ENCODE results near the gene APLP2. TPM values are rescaled to one million over a fixed set of nuclear protein-coding genes. Genes with fewer than 3 reads are reported as not detected.

The APLP2 gene
- total and polyA plus RNA-seq, 8 donors: 41.1 to 563 (median 147) TPM

DNA sequence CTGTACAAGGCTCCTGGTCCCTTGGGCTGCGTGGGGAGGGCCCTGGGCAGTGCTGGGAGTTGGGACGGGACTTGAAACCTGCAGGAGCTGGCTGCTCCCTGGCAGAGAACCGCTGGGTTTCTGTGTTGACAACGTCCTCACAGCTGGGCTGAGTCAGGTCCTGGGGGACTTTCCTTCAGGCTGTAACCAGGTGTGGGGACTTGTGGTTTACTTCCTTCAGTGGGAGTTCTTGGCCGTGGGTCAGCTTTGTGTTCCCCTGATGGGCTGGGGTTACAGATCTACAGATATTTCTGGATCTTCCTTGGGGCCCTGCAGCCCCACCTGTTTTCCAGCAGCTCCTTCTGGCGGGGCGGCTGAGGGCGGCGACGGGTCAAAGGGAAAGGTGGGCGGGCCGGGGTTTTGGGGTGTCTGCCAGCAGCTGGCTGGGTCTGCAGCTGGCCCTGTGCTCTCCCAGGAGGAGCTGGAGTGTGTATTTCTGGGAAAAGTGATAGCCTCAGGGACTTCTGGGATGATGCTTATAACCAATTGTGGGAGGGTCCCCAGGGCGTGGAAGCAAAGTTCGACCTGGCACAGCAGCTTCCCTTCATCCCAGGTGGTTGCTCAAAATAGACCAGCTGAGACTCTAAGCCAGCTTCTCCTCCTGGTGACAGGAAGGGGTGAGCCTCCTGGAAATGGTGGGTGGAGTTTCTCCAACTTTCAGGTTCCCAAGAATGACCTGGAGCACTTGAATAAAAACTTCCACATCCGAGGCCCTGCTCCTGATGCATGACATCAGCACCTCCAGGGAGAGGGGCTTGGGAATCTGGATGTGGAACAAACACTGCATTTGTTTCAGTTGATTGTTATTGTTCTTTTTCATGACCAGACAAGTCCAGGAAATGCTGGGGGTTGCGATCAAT is 109.0 kb downstream of the APLP2 start:
- intact Hi-C loops (cut with DNase I; ENCODE audit: low total_unique reads): no loop called here
- TF ChIP-seq, protein P1, sequence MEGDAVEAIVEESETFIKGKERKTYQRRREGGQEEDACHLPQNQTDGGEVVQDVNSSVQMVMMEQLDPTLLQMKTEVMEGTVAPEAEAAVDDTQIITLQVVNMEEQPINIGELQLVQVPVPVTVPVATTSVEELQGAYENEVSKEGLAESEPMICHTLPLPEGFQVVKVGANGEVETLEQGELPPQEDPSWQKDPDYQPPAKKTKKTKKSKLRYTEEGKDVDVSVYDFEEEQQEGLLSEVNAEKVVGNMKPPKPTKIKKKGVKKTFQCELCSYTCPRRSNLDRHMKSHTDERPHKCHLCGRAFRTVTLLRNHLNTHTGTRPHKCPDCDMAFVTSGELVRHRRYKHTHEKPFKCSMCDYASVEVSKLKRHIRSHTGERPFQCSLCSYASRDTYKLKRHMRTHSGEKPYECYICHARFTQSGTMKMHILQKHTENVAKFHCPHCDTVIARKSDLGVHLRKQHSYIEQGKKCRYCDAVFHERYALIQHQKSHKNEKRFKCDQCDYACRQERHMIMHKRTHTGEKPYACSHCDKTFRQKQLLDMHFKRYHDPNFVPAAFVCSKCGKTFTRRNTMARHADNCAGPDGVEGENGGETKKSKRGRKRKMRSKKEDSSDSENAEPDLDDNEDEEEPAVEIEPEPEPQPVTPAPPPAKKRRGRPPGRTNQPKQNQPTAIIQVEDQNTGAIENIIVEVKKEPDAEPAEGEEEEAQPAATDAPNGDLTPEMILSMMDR (IDR thresholded peaks at IDR 0.05): no peak
- TF ChIP-seq POLR2AphosphoS5 (IDR thresholded peaks at IDR 0.05) (no peak), EP300 (IDR thresholded peaks at IDR 0.05) (no peak), POLR2A (IDR thresholded peaks at IDR 0.05) (no peak)
- peak in 1 of 2 donors; percentile 63 for DNase-seq
- Histone ChIP-seq H3K4me1 (peaks cover 36 to 56% (median 42%) of the 10 kb centered on the region in 4 donors), H3K27ac (peak overlapping the region in 3 of 5 donors; percentile 7 to 84 (median 75)), H3K4me3 (no peak overlapping the region), H3K9me3 (peaks cover 0 to 12% (median 0%) of the 10 kb centered on the region in 4 donors), H3K36me3 (no peaks in the 10 kb centered on the region), H3K27me3 (no peaks in the 10 kb centered on the region)
- 31 to 41% (median 33%) methylated on average over 14 to 16 of the region's 16 CpGs for WGBS, 5 donors

DNA sequence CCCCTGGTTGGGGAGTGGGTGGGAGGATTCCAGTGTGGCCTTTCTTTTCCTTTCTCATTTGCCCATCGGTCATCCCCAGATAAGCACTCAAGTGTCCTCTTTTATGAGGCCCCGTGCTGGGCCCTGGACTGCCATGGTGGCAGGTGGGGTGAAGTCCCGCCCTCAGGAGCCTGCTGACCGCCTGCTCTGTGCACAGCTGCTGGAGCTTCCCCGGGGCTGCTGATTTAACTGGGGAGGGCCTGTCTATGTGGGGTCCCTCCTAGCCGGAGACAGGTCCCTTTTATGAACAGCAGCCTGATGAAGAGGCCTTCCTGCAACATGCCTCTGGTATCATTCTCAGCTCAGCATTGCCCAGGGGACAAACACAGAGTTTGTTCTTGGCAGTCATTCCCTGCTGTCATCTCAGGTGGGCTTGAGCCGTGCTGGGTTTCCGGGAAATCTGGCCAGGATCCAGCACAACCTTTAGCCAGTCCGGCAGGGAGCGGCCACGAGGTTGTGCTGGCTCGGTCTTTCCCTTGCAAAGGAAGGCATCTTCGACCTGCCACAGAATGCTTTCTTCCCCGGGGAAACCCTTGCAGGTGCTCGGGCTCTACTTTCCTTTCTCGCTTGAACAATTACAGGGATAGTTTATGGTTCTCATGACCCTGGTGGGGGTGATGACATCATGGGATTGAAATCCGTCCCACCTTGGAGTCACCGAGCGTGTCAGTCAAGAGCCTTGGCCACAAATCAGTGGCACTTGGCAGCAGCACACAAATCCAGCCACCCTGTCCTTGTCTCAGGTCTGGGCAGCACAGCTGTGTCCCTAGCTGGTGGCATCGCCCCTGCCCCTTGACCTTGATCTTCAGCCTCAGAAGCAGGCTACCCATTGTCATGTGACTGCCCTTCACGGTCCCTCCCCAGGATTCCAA is 110.0 kb downstream of the APLP2 start:
- peaks cover 0 to 8% (median 0%) of the 10 kb centered on the region in 4 donors for H3K9me3 ChIP-seq
- intact Hi-C loops (cut with DNase I; ENCODE audit: low total_unique reads): no loop called here
- H3K27me3 ChIP-seq: no peaks in the 10 kb centered on the region
- DNase-seq: no peak
- no peak for TF ChIP-seq EP300 (IDR thresholded peaks at IDR 0.05)
- TF ChIP-seq POLR2A (IDR thresholded peaks at IDR 0.05): no peak
- TF ChIP-seq POLR2AphosphoS5 (IDR thresholded peaks at IDR 0.05): no peak
- TF ChIP-seq, protein P1 (IDR thresholded peaks at IDR 0.05): no peak
- H3K4me3 ChIP-seq: no peak overlapping the region
- 57 to 69% (median 61%) methylated on average over 21 of the region's 21 CpGs for WGBS, 5 donors
- H3K36me3 ChIP-seq: no peaks in the 10 kb centered on the region
- peaks cover 36 to 56% (median 42%) of the 10 kb centered on the region in 4 donors for H3K4me1 ChIP-seq
- H3K27ac ChIP-seq: peak overlapping the region; percentile 48 to 84 (median 71)

DNA sequence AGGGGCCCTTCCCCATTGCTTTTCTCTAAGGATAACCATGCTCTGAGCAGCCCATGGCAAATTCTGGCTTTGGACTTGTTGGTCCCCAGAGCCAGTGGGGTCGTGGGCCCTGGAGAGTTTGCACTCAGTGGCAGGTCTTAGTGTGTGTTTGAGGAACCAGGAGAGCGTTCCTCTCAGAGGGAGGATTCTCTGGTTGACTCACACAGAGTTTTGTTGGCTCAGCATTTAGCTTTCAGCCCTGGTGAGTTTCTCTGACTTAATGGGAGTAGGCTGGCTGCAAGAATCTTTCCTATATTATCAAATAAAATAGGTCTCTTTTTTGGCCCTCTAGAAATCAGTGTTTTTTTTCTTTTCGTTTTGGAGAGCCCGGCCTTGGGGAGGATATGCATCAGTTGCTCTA is 110.8 kb downstream of the APLP2 start:
- Histone ChIP-seq H3K27me3 (no peaks in the 10 kb centered on the region), H3K9me3 (no peaks in the 10 kb centered on the region), H3K27ac (peak overlapping the region; percentile 46 to 84 (median 71)), H3K4me3 (no peak overlapping the region), H3K36me3 (no peaks in the 10 kb centered on the region), H3K4me1 (peaks cover 36 to 56% (median 42%) of the 10 kb centered on the region in 4 donors)
- intact Hi-C loops (cut with DNase I; ENCODE audit: low total_unique reads): no loop called here
- TF ChIP-seq POLR2AphosphoS5 (IDR thresholded peaks at IDR 0.05): no peak
- TF ChIP-seq, protein P1 (IDR thresholded peaks at IDR 0.05): no peak
- no peak for TF ChIP-seq EP300 (IDR thresholded peaks at IDR 0.05)
- TF ChIP-seq POLR2A (IDR thresholded peaks at IDR 0.05): no peak
- DNase-seq: peak in 1 of 2 donors; percentile 60
- whole genome bisulfite sequencing, 5 donors: 40 to 63% (median 54%) methylated on average over 4 of the region's 4 CpGs

DNA sequence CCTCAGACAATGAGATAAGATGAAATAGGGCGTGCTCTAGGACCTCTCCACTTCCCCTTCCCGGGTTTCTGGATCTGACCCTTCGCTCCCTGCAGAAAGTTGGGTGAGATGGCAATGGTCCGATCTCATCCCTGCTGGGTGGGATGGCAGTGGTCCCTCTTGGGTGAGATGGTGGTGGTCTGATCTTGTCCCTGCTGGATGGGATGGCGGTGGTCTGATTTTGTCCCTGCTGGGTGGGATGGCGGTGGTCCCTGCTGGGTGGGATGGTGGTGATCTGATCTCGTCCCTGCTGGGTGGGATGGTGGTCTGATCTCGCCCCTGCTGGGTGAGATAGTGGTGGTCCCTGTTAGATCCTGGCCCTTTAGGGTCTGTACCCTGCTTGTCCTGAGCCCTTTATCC is 111.2 kb downstream of the APLP2 start:
- intact Hi-C loops (cut with DNase I; ENCODE audit: low total_unique reads): no loop called here
- WGBS, 5 donors: 64 to 75% (median 71%) methylated on average over 8 of the region's 8 CpGs
- Histone ChIP-seq H3K27ac (peak overlapping the region; percentile 46 to 84 (median 71)), H3K27me3 (no peaks in the 10 kb centered on the region), H3K9me3 (no peaks in the 10 kb centered on the region), H3K4me1 (peaks cover 36 to 56% (median 42%) of the 10 kb centered on the region in 4 donors), H3K4me3 (no peak overlapping the region), H3K36me3 (no peaks in the 10 kb centered on the region)
- TF ChIP-seq POLR2A (IDR thresholded peaks at IDR 0.05) (no peak), POLR2AphosphoS5 (IDR thresholded peaks at IDR 0.05) (no peak), EP300 (IDR thresholded peaks at IDR 0.05) (no peak)
- TF ChIP-seq, protein P1 (IDR thresholded peaks at IDR 0.05): no peak
- no peak for DNase-seq
